Measurements from ENCODE around the gene PTPRG. TPM values are rescaled to one million over a fixed set of nuclear protein-coding genes. Genes with fewer than 3 reads are reported as not detected.

Gene PTPRG
- total RNA-seq, 4 donors from 2014 or later, result 8.4 to 37.3 (median 14.9) TPM

- no peak for DNase-seq (ENCODE audit: low spot score in 2 of 2)
- 79% methylated on average over 7 of the region's 7 CpGs for WGBS, 2 donors
- TF ChIP-seq, protein P1, sequence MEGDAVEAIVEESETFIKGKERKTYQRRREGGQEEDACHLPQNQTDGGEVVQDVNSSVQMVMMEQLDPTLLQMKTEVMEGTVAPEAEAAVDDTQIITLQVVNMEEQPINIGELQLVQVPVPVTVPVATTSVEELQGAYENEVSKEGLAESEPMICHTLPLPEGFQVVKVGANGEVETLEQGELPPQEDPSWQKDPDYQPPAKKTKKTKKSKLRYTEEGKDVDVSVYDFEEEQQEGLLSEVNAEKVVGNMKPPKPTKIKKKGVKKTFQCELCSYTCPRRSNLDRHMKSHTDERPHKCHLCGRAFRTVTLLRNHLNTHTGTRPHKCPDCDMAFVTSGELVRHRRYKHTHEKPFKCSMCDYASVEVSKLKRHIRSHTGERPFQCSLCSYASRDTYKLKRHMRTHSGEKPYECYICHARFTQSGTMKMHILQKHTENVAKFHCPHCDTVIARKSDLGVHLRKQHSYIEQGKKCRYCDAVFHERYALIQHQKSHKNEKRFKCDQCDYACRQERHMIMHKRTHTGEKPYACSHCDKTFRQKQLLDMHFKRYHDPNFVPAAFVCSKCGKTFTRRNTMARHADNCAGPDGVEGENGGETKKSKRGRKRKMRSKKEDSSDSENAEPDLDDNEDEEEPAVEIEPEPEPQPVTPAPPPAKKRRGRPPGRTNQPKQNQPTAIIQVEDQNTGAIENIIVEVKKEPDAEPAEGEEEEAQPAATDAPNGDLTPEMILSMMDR (IDR thresholded peaks at IDR 0.05), result no peak
- TF ChIP-seq POLR2A (IDR thresholded peaks at IDR 0.05), result no peak
- intact Hi-C loops (cut with DNase I; ENCODE audit: low total_unique reads), result no loop called here
- no peak overlapping the region for H3K4me3 ChIP-seq (ENCODE audit: low read depth, poor library complexity, severe bottlenecking)
Observed at GRCh38 chr3:62173939-62174515, 612.7 kb downstream of the PTPRG start.

DNA sequence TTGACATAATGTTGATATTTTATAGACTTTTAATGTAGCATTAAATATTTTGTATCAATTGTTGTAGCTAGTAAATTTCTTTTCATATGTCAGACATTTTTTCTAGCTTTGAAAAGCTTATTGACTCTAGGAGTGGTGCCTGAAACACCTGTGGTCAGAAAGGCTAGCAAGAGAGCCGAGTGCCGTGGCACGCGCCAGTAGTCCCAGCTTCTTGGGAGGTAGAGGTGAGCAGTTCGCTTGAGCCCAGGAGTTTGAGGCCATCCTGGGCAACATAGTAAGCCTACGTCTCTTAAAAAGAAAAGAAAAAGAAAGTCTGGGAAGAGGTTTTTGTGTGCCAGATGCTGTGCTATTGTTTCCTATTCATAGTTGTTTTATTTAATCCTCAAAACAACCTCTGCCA is 613.8 kb downstream of the PTPRG start:
- H3K4me3 ChIP-seq (ENCODE audit: low read depth, poor library complexity, severe bottlenecking), result no peak overlapping the region
- no peak for DNase-seq (ENCODE audit: low spot score in 2 of 2)
- intact Hi-C loops (cut with DNase I; ENCODE audit: low total_unique reads), result no loop called here
- 80 to 91% methylated on average over 6 of the region's 6 CpGs for WGBS, 2 donors
- TF ChIP-seq, protein P1 (IDR thresholded peaks at IDR 0.05), result no peak
- TF ChIP-seq POLR2A (IDR thresholded peaks at IDR 0.05), result no peak

DNA sequence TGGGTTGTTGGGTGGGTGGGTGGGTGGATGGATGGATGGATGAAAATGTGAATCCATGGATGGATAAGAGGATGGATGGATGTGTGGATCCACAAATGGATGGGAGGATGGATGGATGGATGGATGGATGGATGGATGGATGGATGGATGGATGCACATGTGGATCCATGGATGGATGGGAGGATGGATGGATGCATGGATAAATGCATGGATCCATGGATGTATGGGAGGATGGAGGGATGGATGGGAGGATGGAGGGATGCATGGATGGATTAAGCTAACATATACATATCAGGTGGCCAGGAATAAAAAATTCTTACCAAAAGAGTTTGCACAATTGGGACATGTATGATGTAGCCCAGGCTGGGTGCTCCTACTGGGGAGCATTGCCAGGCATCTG is 616.7 kb downstream of the PTPRG start:
- no peak for TF ChIP-seq POLR2A (IDR thresholded peaks at IDR 0.05)
- TF ChIP-seq, protein P1 (IDR thresholded peaks at IDR 0.05), result no peak
- intact Hi-C loops (cut with DNase I; ENCODE audit: low total_unique reads), result no loop called here

DNA sequence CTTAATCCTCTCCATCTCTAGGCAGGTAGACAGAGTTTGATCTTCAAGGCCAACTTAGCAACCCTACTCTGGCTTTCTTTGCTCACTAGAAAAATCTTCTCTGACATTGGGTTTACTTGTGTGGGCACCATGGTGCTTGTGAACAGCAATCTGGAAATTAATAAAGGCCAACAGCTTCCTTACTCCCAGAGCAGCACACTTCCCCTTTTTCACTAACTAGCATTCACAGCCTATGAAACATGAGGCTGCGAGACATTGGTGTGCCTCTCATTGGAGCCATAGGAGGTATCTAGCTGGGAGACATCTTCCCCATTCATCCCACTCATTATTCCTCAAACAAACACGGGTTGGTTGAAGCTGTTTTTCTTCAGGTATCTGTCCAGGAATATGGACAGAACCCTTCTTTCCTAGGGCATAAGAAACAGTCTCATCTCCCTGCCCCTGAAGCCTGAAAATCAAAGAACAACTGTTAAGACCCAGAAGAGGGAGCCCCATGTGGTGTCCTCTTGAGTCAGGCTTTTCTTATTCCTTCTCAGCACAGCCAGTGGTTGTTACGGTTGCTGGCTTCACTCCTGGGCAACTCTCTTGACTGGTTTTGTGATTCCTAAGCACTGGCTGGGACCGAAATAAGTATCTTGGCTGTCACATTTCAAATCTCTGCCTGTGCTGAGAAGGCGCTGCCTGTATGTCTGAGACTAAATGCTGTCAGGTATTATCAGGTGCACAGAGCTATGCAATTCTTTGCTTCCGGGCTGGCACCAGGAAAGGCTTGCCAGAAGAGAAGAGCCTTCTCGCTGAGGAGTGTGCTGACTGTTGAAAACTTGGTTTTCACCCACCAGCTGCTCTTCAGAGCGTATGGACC is 617.6 kb downstream of the PTPRG start:
- 94 to 95% methylated on average over 8 of the region's 8 CpGs for WGBS, 2 donors
- TF ChIP-seq, protein P1 (IDR thresholded peaks at IDR 0.05), result no peak
- TF ChIP-seq POLR2A (IDR thresholded peaks at IDR 0.05), result no peak
- no peak overlapping the region for H3K4me3 ChIP-seq (ENCODE audit: low read depth, poor library complexity, severe bottlenecking)
- intact Hi-C loops (cut with DNase I; ENCODE audit: low total_unique reads), result no loop called here
- DNase-seq (ENCODE audit: low spot score in 2 of 2), result no peak

More for the DNA sequence above, 616.7 kb downstream of the PTPRG start:
- H3K4me3 ChIP-seq (ENCODE audit: low read depth, poor library complexity, severe bottlenecking), result no peak overlapping the region
- DNase-seq (ENCODE audit: low spot score in 2 of 2), result no peak

GRCh38 chr3:62180514-62180913 is 619.1 kb downstream of the PTPRG start:
- no peak overlapping the region for H3K4me3 ChIP-seq (ENCODE audit: low read depth, poor library complexity, severe bottlenecking)
- DNase-seq (ENCODE audit: low spot score in 2 of 2), result no peak
- no peak for TF ChIP-seq POLR2A (IDR thresholded peaks at IDR 0.05)
- TF ChIP-seq, protein P1 (IDR thresholded peaks at IDR 0.05), result no peak
- WGBS, 2 donors, result 85 to 90% methylated on average over 5 of the region's 5 CpGs
- intact Hi-C loops (cut with DNase I; ENCODE audit: low total_unique reads), result no loop called here
